ENCODE data around the gene DNAJA3. TPM values are rescaled to one million over a fixed set of nuclear protein-coding genes. Genes with fewer than 3 reads are reported as not detected.

Gene DNAJA3
- total RNA-seq, 1 donor from 2014 or later: 71.2 TPM

DNA sequence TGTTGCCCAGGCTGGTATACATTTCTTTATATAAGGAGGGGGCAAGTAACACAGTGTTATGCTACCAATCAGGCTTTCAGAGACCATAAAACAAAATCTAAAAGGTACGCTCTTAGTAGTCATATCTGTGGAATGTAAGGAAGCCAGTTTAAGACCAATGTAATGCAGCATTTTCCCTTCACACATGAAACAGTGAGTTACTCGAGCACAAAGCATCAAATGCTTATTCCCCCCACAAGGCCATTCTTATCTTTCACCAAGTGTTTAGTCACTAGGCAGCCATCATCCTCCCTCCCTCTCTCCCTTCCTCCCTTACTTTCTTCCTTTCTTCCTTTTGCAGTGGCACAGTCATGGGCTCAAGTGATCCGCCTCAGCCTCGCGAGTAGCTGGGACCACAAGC lies 63.4 kb downstream of the DNAJA3 start:
- no peaks in the 10 kb centered on the region for H3K27me3 ChIP-seq (ENCODE audit: control insufficient read depth, insufficient read depth, low read length)
- no peak overlapping the region for H3K4me3 ChIP-seq (ENCODE audit: low read depth, low read length)
- H3K36me3 ChIP-seq (ENCODE audit: control insufficient read depth, insufficient read depth, low read length): no peaks in the 10 kb centered on the region
- TF ChIP-seq, protein P1, sequence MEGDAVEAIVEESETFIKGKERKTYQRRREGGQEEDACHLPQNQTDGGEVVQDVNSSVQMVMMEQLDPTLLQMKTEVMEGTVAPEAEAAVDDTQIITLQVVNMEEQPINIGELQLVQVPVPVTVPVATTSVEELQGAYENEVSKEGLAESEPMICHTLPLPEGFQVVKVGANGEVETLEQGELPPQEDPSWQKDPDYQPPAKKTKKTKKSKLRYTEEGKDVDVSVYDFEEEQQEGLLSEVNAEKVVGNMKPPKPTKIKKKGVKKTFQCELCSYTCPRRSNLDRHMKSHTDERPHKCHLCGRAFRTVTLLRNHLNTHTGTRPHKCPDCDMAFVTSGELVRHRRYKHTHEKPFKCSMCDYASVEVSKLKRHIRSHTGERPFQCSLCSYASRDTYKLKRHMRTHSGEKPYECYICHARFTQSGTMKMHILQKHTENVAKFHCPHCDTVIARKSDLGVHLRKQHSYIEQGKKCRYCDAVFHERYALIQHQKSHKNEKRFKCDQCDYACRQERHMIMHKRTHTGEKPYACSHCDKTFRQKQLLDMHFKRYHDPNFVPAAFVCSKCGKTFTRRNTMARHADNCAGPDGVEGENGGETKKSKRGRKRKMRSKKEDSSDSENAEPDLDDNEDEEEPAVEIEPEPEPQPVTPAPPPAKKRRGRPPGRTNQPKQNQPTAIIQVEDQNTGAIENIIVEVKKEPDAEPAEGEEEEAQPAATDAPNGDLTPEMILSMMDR (IDR thresholded peaks at IDR 0.05; ENCODE audit: insufficient read depth, low read length, poor library complexity, severe bottlenecking): no peak
- DNase-seq (ENCODE audit: low read depth): peak; percentile 74

DNA sequence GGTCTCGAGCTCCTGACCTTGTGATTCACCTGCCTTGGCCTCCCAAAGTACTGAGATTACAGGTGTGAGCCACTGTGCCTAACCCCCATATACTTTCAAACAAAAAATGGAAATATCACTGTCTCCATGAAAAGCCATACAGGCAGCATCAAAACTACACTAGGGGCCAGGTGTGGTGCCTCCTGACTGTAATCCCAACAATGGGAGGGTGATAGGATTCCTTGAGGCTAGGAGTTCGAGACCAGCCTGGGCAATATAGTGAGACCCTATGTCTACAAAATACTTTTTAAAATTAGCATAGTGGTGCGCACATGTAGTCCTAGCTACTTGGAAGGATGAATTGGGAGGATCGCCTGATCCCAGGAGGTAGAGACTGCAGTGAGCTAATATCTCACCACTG lies 66.2 kb downstream of the DNAJA3 start:
- TF ChIP-seq, protein P1 (IDR thresholded peaks at IDR 0.05; ENCODE audit: insufficient read depth, low read length, poor library complexity, severe bottlenecking): no peak
- Histone ChIP-seq H3K27me3 (ENCODE audit: control insufficient read depth, insufficient read depth, low read length) (no peaks in the 10 kb centered on the region), H3K4me3 (ENCODE audit: low read depth, low read length) (no peak overlapping the region), H3K36me3 (ENCODE audit: control insufficient read depth, insufficient read depth, low read length) (no peaks in the 10 kb centered on the region)
- DNase-seq (ENCODE audit: low read depth): no peak

DNA sequence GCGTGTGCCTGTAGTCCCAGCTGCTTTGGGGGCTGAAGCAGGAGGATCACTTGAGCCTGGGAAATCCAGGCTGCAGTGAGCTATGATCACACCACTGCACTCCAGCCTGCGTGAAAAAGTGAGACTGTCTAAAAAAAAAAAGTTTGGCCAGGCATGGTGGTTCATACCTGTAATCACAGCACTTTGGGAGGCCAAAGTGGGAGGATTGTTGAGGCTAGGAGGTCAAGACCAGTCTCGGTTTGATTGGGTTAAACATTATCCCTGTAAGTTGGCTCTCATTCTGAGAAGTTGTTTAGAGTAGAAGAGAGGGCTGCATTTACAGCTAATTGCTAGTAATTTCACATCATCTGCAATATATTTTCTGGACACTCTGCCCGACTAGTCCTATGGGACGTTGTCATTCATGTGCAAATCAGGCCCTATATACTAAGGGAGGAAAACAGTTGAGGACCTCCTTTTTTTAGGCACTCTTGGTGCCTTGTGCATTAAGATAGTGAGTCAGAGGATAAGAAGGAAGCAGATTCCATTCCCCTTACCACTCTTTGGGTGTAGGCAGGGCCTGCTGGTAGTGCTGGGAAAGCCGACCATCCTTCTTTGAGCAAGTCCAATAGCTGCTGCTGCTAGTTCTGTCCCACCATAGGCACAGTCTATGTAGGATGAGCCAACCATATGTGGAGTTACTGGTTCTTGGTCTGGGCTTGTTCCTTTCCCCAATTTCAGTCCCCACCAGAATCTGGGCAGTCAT lies 69.2 kb downstream of the DNAJA3 start:
- H3K36me3 ChIP-seq (ENCODE audit: control insufficient read depth, insufficient read depth, low read length): no peaks in the 10 kb centered on the region
- H3K4me3 ChIP-seq (ENCODE audit: low read depth, low read length): no peak overlapping the region
- DNase-seq (ENCODE audit: low read depth): no peak
- H3K27me3 ChIP-seq (ENCODE audit: control insufficient read depth, insufficient read depth, low read length): no peaks in the 10 kb centered on the region
- TF ChIP-seq, protein P1 (IDR thresholded peaks at IDR 0.05; ENCODE audit: insufficient read depth, low read length, poor library complexity, severe bottlenecking): no peak

DNA sequence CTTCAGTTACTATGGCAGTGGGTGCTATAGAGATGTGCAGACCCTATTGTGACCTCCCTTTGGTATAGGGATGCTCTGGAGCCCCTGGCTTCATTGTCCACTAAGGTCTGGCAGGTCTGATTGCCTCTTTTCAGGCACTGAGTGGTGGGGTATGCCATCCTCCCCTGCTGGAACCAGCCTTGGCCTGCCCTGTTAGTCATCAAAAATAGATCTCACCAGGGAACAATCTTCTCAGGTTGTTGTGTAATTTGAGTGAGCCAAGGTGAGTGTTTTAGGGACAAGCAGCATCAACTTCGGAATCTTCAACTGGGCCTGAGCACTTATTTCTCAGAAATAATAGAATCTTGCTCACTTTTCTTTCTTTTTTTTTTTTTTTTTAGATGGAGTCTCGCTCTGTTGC lies 70.1 kb downstream of the DNAJA3 start:
- DNase-seq (ENCODE audit: low read depth): no peak
- Histone ChIP-seq H3K27me3 (ENCODE audit: control insufficient read depth, insufficient read depth, low read length) (no peaks in the 10 kb centered on the region), H3K4me3 (ENCODE audit: low read depth, low read length) (no peak overlapping the region), H3K36me3 (ENCODE audit: control insufficient read depth, insufficient read depth, low read length) (no peaks in the 10 kb centered on the region)
- TF ChIP-seq, protein P1 (IDR thresholded peaks at IDR 0.05; ENCODE audit: insufficient read depth, low read length, poor library complexity, severe bottlenecking): no peak

DNA sequence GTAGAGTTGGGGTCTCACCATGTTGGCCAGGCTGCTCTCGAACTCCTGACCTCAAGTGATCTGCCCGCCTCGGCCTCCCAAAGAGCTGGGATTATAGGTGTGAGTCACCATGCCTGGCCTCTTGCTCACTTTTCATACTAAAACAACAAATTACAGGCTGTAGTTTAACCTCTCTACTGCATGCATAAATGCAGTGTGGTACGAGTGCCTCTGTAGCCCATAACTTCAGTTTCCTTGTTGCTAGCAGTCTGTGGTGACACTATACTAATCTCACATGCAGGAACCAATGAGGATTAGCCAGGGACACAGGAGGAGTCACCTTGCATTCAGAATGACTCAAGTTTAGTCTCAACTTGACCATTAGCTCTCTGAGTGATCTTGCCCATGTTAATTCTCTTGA lies 70.6 kb downstream of the DNAJA3 start:
- no peaks in the 10 kb centered on the region for H3K36me3 ChIP-seq (ENCODE audit: control insufficient read depth, insufficient read depth, low read length)
- TF ChIP-seq, protein P1 (IDR thresholded peaks at IDR 0.05; ENCODE audit: insufficient read depth, low read length, poor library complexity, severe bottlenecking): no peak
- H3K27me3 ChIP-seq (ENCODE audit: control insufficient read depth, insufficient read depth, low read length): no peaks in the 10 kb centered on the region
- no peak overlapping the region for H3K4me3 ChIP-seq (ENCODE audit: low read depth, low read length)
- no peak for DNase-seq (ENCODE audit: low read depth)

Measured in kidney epithelial cell (primary cell).